Testis (tissue), 3 donors: ENCODE measurements around the gene AATF. TPM values are rescaled to one million over a fixed set of nuclear protein-coding genes. Genes with fewer than 3 reads are reported as not detected.

ENCODE experiments used
- DNase-seq: peaks from one replicate; pipeline ENCODE4 v3.0.0-alpha.2; 2019
- H3K27ac ChIP-seq, 2 donors: fragments of 200-600 bp; sonication (generic); one replicate each; pipeline ENCODE4 v1.5.1; 2019
- H3K27me3 ChIP-seq: fragments of 200-600 bp; sonication (generic); one replicate; pipeline ENCODE4 v1.5.1; 2019
- H3K36me3 ChIP-seq: fragments of 200-600 bp; sonication (generic); one replicate; pipeline ENCODE4 v1.5.1; 2017; ENCODE audit warnings: low read depth; ENCODE audit errors: missing control alignments
- H3K4me1 ChIP-seq: fragments of 200-600 bp; sonication (generic); one replicate; pipeline ENCODE4 v1.5.1; 2019
- H3K4me3 ChIP-seq, 2 donors: fragments of 200-600 bp; sonication (generic); one replicate each; pipeline ENCODE4 v1.5.1; 2017 to 2019
- H3K9me3 ChIP-seq: fragments of 200-600 bp; sonication (generic); one replicate; pipeline ENCODE4 v1.5.1; 2017
- CTCF ChIP-seq, 3 experiments: fragments of 450-650 bp in 2 of 3; fragments of 200-600 bp in 1 of 3; sonication (generic) in 1 of 3; IDR thresholded peaks; one replicate each; pipeline ENCODE4 v1.5.1; 2016 to 2019; ENCODE audit warnings: antibody characterized with exemption in 3 of 3, mild to moderate bottlenecking in 2 of 3, moderate library complexity in 1 of 3
- POLR2A ChIP-seq: fragments of 450-650 bp; IDR thresholded peaks from one replicate; pipeline ENCODE4 v1.6.1; 2017; ENCODE audit warnings: antibody characterized with exemption, mild to moderate bottlenecking, moderate library complexity
- WGBS, 2 donors: methylation state at CpG; one replicate each; pipeline ENCODE4 v1.1.5; 2018; 5-methylcytosine and 5-hydroxymethylcytosine counted together
- intact Hi-C: fragments of 100-400 bp; cut with DNase I; formaldehyde crosslinking; loops from one replicate; pipeline ENCODE4 v1.15.1; 2023; ENCODE audit warnings: low total_unique reads
- polyA plus RNA-seq: library from polyadenylated mRNA; stranded (reverse); fragments of 350-450 nt; fragmentation: Illumina TruSeq; extraction: RNeasy Lipid Tissue Mini Kit (QIAGEN cat#74804); gene quantifications from one replicate; pipeline ENCODE4 v1.2.3, GENCODE V29; 2014; ENCODE audit warnings: low read depth, low replicate concordance; ENCODE audit not compliant: insufficient read depth
- total RNA-seq, 2 donors: library from RNA; depleted of rRNA; stranded (reverse); fragments of >200 nt; gene quantifications; one replicate each; pipeline ENCODE4 v1.2.3, GENCODE V29; 2016

The AATF gene
- total and polyA plus RNA-seq, 3 donors from 2014 or later = 38.7 to 57.9 (median 39.5) TPM

- Histone ChIP-seq H3K27ac (no peak overlapping the region), H3K36me3 (no peaks in the 10 kb centered on the region), H3K4me3 (no peak overlapping the region), H3K4me1 (no peaks in the 10 kb centered on the region), H3K9me3 (no peaks in the 10 kb centered on the region), H3K27me3 (no peaks in the 10 kb centered on the region)
- no peak for TF ChIP-seq POLR2A
- TF ChIP-seq CTCF (IDR thresholded peaks at IDR 0.05) = no peak
- DNase-seq = no peak
- WGBS, 2 donors = 63% methylated on average over 10 of the region's 10 CpGs
- intact Hi-C loops = no loop called here
Measured at GRCh38 chr17:36907407-36907806, 41.3 kb upstream of the AATF start.

GRCh38 chr17:36910513-36910912 is 38.2 kb upstream of the AATF start:
- Histone ChIP-seq H3K9me3 (no peaks in the 10 kb centered on the region), H3K27me3 (no peaks in the 10 kb centered on the region), H3K36me3 (no peaks in the 10 kb centered on the region), H3K4me3 (no peak overlapping the region), H3K4me1 (no peaks in the 10 kb centered on the region), H3K27ac (no peak overlapping the region)
- TF ChIP-seq POLR2A (no peak), CTCF (IDR thresholded peaks at IDR 0.05) (no peak)
- no peak for DNase-seq
- 78 to 80% methylated on average over 5 of the region's 5 CpGs for WGBS, 2 donors
- intact Hi-C loops = no loop called here

GRCh38 chr17:36911001-36911400 is 37.8 kb upstream of the AATF start:
- Histone ChIP-seq H3K27me3 (no peaks in the 10 kb centered on the region), H3K4me1 (no peaks in the 10 kb centered on the region), H3K4me3 (no peak overlapping the region), H3K9me3 (no peaks in the 10 kb centered on the region), H3K27ac (no peak overlapping the region), H3K36me3 (no peaks in the 10 kb centered on the region)
- TF ChIP-seq CTCF (IDR thresholded peaks at IDR 0.05) (no peak), POLR2A (no peak)
- 68 to 72% methylated on average over 3 of the region's 3 CpGs for WGBS, 2 donors
- DNase-seq = no peak
- intact Hi-C loops = no loop called here

GRCh38 chr17:36913132-36913531 is 35.6 kb upstream of the AATF start:
- no peak overlapping the region for H3K27ac ChIP-seq
- WGBS, 2 donors = 28 to 62% methylated on average over 3 to 5 of the region's 5 CpGs
- no peak overlapping the region for H3K4me3 ChIP-seq
- H3K4me1 ChIP-seq = no peaks in the 10 kb centered on the region
- DNase-seq = no peak
- H3K27me3 ChIP-seq = no peaks in the 10 kb centered on the region
- intact Hi-C loops = no loop called here
- H3K9me3 ChIP-seq = no peaks in the 10 kb centered on the region
- TF ChIP-seq POLR2A = no peak
- TF ChIP-seq CTCF (IDR thresholded peaks at IDR 0.05) = no peak
- H3K36me3 ChIP-seq = no peaks in the 10 kb centered on the region

GRCh38 chr17:36918211-36918691 is 30.5 kb upstream of the AATF start:
- DNase-seq = no peak

More at GRCh38 chr17:36918211-36918691, 30.5 kb upstream of the AATF start:
- H3K36me3 ChIP-seq = no peaks in the 10 kb centered on the region
- no peaks in the 10 kb centered on the region for H3K4me1 ChIP-seq
- no peak for TF ChIP-seq CTCF (IDR thresholded peaks at IDR 0.05)
- no peak for TF ChIP-seq POLR2A
- H3K27ac ChIP-seq = no peak overlapping the region
- no peaks in the 10 kb centered on the region for H3K27me3 ChIP-seq
- no peak overlapping the region for H3K4me3 ChIP-seq
- intact Hi-C loops = no loop called here
- 52 to 79% methylated on average over 3 of the region's 3 CpGs for WGBS, 2 donors
- no peaks in the 10 kb centered on the region for H3K9me3 ChIP-seq
